ENCODE measurements around the gene RASA3.

DNA sequence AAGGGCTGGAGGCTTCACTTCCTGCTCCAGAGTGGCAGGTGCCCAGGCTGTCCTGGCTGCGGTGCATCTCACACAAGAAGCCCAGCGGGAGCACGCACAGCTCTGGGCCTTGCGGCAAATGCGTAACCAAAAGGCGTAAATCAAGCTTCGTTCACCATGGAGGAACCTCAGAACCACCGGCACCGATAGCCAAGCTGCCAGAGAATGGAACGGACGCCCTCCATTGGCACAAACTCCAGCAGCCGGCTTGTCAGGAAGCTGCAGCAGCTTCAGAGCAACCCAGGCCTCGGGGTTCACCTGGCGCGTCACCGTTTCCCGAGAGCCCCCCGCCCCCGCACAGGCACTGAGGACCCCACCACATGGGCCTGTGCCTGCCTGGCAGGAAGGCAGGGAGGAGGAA, 76.7 kb downstream of the RASA3 start:
- TF ChIP-seq POLR2AphosphoS5 (IDR thresholded peaks at IDR 0.05; ENCODE audit: low read depth) (no peak), REST (IDR thresholded peaks at IDR 0.05; ENCODE audit: insufficient replicate concordance, low read depth) (no peak), GABPA (IDR thresholded peaks at IDR 0.05; ENCODE audit: low read depth) (no peak), SPI1 (IDR thresholded peaks at IDR 0.05; ENCODE audit: borderline replicate concordance, low read depth) (no peak)
- TF ChIP-seq, protein P1, sequence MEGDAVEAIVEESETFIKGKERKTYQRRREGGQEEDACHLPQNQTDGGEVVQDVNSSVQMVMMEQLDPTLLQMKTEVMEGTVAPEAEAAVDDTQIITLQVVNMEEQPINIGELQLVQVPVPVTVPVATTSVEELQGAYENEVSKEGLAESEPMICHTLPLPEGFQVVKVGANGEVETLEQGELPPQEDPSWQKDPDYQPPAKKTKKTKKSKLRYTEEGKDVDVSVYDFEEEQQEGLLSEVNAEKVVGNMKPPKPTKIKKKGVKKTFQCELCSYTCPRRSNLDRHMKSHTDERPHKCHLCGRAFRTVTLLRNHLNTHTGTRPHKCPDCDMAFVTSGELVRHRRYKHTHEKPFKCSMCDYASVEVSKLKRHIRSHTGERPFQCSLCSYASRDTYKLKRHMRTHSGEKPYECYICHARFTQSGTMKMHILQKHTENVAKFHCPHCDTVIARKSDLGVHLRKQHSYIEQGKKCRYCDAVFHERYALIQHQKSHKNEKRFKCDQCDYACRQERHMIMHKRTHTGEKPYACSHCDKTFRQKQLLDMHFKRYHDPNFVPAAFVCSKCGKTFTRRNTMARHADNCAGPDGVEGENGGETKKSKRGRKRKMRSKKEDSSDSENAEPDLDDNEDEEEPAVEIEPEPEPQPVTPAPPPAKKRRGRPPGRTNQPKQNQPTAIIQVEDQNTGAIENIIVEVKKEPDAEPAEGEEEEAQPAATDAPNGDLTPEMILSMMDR (IDR thresholded peaks at IDR 0.05; ENCODE audit: insufficient read depth, low read length), result no peak
